SHP77 treated with DMSO at 0.1 percent for 48 hours (cell line): ENCODE data around the gene ALG9.

Experiments used
- DNase-seq: peaks from one replicate; lab custom pipeline; 2025; lab: John Stamatoyannopoulos, UW

The ALG9 gene

DNA sequence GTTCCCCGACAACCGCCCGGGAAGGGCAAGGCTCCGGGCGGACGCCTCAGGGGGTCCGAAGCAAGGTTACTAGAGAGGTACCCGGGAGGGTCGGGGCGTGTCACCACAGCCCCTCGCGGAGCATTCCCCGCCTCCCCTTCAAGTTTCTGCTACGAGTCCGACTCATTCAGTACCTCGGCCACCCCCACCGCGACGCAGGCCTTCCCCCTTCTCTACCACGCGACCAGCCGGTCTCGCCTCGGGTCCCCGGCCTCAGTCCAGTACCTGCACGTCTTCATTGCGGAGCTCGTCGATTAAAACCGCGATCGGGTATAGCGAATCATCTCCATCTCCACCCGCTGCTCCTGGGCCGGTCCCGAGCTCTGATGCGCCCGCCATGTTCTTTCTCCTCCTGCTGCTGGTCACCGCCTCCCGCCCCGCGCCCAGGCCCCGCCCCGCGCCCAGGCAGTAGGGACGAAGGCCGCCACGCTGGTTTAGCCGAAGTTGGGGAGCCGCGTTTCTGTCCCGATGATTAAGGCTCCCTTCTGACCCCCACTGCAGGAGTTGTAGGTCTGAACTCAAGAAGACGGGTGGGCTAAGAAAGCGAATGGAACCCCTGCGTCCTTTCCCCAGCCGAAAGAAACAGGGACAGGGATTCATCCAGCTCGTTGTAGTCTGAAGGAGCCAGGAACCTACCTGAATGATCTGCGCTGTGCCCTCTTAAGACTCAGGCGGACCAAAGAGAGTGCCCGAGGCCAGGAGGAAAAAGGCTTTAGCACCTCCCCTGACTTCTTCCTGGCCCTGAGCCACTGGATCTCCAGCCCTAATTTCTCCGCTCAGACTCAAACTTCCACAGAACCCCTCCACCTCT, 105.2 kb downstream of the ALG9 start, which contains the start of gene PPP2R1B:
Gene PPP2R1B (minus strand): TSS at position 406 of the 850 bp plus-strand sequence. CDS start 28 bp downstream, at position 378.
- peak; percentile 67 for DNase-seq

DNA sequence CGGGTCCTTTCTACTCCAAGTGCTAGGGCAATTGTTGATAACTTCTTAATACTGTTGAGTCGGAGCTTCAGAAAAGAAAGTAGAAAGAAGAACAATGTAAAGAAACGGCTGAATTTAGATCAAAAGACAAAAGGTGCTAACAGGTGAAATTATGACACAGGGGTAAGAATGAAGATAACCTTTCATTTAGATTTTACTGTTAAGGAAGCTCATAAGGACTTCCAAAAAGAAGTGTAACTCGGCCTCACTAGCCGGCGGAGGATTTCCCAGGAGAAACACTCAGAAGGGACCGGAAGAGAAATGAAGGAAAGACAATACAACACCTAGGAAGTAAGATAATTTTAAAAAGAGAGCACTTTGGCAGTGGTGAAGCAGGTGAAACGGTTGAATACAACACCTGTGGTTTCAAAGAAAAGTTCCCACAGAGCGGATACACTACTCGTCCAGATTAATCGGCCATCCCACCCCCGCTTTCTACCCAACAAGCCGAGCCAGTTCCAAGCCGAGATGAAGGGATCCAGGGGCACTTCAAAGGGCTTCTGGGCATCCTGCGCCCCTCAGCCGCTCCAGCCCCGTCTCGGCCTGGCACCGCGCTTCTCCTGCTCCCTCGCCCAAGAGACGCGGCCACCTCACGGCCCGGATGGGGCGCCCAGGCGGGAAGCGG, 105.9 kb downstream of the ALG9 start:
- no peak for DNase-seq

DNA sequence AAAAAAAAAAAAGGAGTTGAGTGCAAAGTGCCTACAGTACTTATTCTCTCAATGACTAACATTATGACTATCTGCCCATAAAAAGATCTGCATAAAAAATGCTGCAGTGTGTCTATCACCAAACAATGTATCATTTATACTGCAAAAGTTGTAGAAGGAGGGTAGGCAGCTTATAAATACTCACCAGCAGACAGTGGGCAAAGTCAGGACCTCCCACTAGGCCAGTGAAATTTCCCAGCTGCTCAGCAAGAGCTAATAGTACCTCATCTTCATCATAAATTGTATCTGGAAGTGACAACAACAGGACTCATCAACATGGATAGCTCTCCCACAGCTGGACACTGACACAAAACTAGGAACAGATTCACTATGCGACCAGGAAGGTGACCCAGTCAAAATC, 106.8 kb downstream of the ALG9 start:
- no peak for DNase-seq

DNA sequence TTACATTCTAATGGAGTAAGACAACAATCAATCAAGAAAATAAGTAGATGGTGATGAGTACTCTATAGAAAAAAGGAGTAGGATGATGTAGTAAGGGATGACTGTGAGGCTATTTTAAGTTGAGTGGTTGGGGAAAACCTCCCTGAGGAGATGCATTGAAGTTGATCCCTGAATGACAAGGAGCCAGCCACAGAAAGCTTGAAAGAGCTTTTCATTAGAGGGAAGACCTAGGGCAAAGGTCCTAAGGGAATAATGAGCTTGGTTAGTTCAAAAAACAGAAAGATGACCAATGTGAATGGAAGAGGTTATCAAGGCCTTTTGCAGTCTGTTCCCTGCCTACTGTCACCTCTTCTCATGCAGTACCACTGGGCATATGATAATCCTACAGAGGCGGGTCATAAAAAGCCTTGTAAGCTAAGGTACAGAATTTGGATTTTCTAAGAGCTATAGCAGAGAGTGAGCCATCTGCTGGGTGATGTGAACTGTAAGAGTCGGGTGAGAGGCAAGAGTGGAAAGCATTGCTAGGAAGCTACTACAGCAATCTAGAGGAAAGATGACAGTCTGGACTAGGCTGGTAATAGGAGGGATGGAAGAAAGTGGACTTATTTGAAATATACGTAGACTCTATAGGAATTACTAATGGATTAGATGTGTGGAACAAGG, 108.3 kb downstream of the ALG9 start:
- no peak for DNase-seq

GRCh38 chr11:111762526-111762925, 108.9 kb downstream of the ALG9 start:
- no peak for DNase-seq

- no peak for DNase-seq
These were observed 110.3 kb downstream of the ALG9 start for GRCh38 chr11:111761036-111761435.

DNA sequence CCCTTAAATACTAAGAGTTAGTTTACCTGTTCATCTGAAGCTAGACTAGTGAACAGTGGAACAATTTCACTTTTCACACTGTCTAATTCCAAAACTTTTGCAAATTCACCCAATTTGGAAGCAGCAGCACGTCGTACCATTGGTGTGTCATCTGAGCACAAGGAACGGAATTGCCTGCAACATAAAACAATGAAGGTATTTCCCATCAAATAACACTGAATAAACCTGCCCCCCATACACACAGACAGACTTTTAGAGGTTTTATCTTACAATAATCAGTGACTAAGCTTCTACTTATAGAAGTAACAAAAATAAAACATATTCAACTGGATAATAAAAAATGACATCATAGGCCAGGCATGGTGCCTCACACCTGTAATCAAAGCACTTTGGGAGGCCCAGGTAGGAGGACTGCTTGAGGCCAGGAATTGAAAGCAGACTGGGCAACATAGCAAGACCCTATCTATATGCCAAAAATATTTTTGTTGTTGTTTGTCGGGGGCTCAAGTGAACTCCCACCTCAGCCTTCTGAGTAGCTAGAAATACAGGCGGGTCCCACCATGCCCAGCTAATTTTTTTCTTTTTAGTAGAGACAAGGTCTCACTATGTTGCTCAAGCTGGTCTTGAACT, 111.5 kb downstream of the ALG9 start:
- DNase-seq: no peak

DNA sequence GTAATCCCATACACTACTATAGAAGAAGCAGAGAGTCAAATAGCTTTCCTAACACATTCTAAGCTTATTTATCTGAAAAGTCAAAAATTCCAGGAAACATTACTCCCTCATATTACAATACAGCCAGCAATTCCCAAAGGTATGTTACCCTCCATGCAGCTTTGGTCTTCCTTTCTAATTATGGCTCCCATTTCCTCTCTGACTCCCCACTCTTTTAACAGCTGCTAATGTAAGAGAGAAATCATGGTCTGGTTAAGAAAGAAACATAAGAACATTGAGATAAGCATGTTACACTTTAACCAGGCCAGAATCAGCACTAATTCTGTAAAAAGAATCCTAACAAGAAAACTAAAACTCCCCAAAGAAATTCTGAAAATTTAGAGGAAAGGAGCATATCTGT, 112.0 kb downstream of the ALG9 start:
- no peak for DNase-seq

- no peak for DNase-seq
These were observed 115.3 kb downstream of the ALG9 start for GRCh38 chr11:111756097-111756496.

- DNase-seq: no peak
These were observed 121.7 kb downstream of the ALG9 start for GRCh38 chr11:111749646-111750045.

GRCh38 chr11:111748035-111748804, 123.2 kb downstream of the ALG9 start:
- no peak for DNase-seq

DNA sequence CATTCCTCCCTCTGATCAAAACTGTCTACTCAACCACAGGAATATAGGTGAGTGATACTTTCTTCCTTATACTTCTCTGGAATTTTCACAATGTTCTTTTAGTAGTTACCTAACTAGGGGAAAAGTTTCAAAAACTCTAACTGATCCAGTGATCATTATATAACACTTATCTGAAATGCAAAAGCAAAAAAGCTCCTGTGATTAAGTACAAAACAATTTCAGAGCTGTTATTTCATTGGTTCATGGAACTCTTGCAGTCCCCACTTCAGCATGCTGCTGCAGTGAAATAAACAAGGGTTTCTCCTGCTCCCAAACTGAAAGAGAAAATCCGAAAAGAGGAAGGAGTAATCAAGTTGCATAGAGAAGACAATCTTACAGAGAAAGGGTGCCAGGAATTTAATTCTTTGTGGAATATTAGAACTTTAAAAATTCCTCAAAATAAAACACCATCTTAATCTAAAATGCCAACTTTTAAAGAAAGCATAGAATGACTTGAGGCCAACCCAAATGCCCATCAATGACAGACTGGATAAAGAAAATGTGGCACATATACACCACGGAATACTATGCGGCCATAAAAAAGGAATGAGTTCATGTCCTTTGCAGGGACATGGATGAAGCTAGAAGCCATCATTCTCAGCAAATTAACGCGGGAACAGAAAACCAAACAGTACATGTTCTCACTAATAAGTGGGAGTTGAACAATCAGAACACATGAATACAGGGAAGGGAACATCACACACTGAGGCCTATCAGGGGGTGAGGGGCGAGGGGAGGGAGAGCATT, 125.5 kb downstream of the ALG9 start:
- no peak for DNase-seq

DNA sequence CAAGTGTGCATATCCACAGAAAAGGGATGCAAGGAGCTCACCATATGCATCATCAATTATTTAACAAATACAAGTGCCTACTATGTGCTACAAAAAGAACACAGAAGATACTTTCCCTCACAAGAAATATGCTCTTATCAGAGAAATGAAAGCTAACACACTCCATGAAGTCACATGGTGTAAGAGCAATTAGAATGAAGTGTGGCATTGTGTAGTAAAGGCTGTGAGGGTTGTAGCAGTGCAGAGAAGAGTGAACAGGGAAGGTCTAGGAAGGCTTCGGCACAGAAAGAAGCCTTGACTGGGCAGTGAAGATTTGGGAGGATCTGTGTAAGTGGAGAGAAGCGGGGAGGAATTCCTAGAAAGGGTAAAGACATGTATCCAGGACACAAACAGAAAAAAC, 127.7 kb downstream of the ALG9 start:
- no peak for DNase-seq

- no peak for DNase-seq
These were observed 129.6 kb downstream of the ALG9 start for GRCh38 chr11:111741751-111742150.

DNA sequence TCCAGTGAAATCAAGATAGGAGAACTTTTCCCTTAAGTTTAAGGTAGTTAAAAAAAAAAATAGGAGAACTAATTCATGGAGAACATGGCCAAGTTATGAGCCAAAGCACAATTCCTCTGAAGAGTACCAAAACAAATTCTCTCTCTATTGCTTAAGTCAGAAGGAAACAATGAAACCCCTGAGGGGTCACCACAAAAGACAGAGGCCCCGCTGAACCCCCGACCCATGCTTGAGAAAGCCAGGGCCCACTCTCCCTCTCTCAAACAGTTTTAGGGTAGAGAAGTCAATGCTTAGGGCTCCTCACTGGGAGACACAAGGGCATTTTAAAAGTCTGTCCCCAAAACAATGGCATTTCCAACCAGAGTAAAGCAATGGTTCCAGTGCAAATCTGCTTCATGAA, 132.1 kb downstream of the ALG9 start:
- DNase-seq: no peak

GRCh38 chr11:111737444-111738210, 133.8 kb downstream of the ALG9 start:
- DNase-seq: no peak

GRCh38 chr11:111736621-111737443, 134.5 kb downstream of the ALG9 start:
- DNase-seq: no peak
